PFSK-1 (cell line): Measurements from ENCODE around the gene PODN.

Experiments used
- FOXP2 ChIP-seq: optimal IDR thresholded peaks from 2 replicates; pipeline ENCODE3; 2011; ENCODE audit warnings: borderline replicate concordance, control low read depth, inconsistent platforms; ENCODE audit not compliant: insufficient read depth; ENCODE audit errors: extremely low read length, extremely low read depth
- POLR2AphosphoS5 ChIP-seq: IDR thresholded peaks from 2 replicates; pipeline ENCODE4 v1.6.1; 2012; ENCODE audit warnings: low read depth, mild to moderate bottlenecking, control low read depth, low read length, moderate library complexity
- TAF1 ChIP-seq: IDR thresholded peaks from 2 replicates; pipeline ENCODE4 v1.6.1; 2012; ENCODE audit warnings: low read length, control low read depth, borderline replicate concordance; ENCODE audit not compliant: insufficient read depth

GRCh38 chr1:53114090-53114489 lies 52.1 kb downstream of the PODN start:
- TF ChIP-seq POLR2AphosphoS5: no peak
- TF ChIP-seq TAF1: no peak
- TF ChIP-seq FOXP2: no peak
